Measurements from ENCODE around the gene MSMP. TPM values are rescaled to one million over a fixed set of nuclear protein-coding genes. Genes with fewer than 3 reads are reported as not detected.

Gene MSMP
- total RNA-seq, 4 donors from 2014 or later: not detected

GRCh38 chr9:35713578-35713977 is 40.5 kb downstream of the MSMP start:
- in situ Hi-C loops (cut with MboI; ENCODE audit: low pct_ligation_motif_present in 1 of 4, low pct_unique_long_range_greater_than_20kb in 1 of 4, low sequenced_read_pairs in 3 of 4) (no loop called here), intact Hi-C loops (cut with DNase I; ENCODE audit: low total_unique reads) (no loop called here)
- WGBS, 2 donors (ENCODE audit: low coverage in 1 of 2): 87 to 91% methylated on average over 3 of the region's 3 CpGs
- H3K4me3 ChIP-seq: no peak overlapping the region
- H3K9me3 ChIP-seq: no peaks in the 10 kb centered on the region
- no peaks in the 10 kb centered on the region for H3K4me1 ChIP-seq
- H3K27ac ChIP-seq: no peak overlapping the region
- H3K36me3 ChIP-seq: peaks cover 1 to 94% (median 46%) of the 10 kb centered on the region in 4 donors
- no peaks in the 10 kb centered on the region for H3K27me3 ChIP-seq
- no peak for TF ChIP-seq POLR2A (IDR thresholded peaks at IDR 0.05)
- no peak for TF ChIP-seq EP300 (IDR thresholded peaks at IDR 0.05; ENCODE audit: low read depth)
- TF ChIP-seq CTCF (IDR thresholded peaks at IDR 0.05): no peak
- no peak for TF ChIP-seq POLR2AphosphoS5 (IDR thresholded peaks at IDR 0.05)
- no peak for DNase-seq

- intact Hi-C loops (cut with DNase I; ENCODE audit: low total_unique reads): no loop called here
- no peak overlapping the region for H3K27ac ChIP-seq
- H3K4me3 ChIP-seq: no peak overlapping the region
- no peak for DNase-seq
- WGBS, 2 donors (ENCODE audit: low coverage in 1 of 2): 93% methylated on average over 11 of the region's 11 CpGs; no CpG with 5 or more reads in 1 of the 2 donors
- no peaks in the 10 kb centered on the region for H3K4me1 ChIP-seq
- no peaks in the 10 kb centered on the region for H3K27me3 ChIP-seq
- H3K9me3 ChIP-seq: no peaks in the 10 kb centered on the region
- TF ChIP-seq CTCF (IDR thresholded peaks at IDR 0.05) (no peak), EP300 (IDR thresholded peaks at IDR 0.05; ENCODE audit: low read depth) (no peak), POLR2AphosphoS5 (IDR thresholded peaks at IDR 0.05) (no peak), POLR2A (IDR thresholded peaks at IDR 0.05) (no peak)
- H3K36me3 ChIP-seq: peaks cover 1 to 96% (median 47%) of the 10 kb centered on the region in 4 donors
- in situ Hi-C loops (cut with MboI; ENCODE audit: low pct_ligation_motif_present in 1 of 4, low pct_unique_long_range_greater_than_20kb in 1 of 4, low sequenced_read_pairs in 3 of 4): no loop called here
These were observed 41.2 kb downstream of the MSMP start for GRCh38 chr9:35712762-35713400.

- intact Hi-C loops (cut with DNase I; ENCODE audit: low total_unique reads) (no loop called here), in situ Hi-C loops (cut with MboI; ENCODE audit: low pct_ligation_motif_present in 1 of 4, low pct_unique_long_range_greater_than_20kb in 1 of 4, low sequenced_read_pairs in 3 of 4) (no loop called here)
- Histone ChIP-seq H3K9me3 (no peaks in the 10 kb centered on the region), H3K4me1 (no peaks in the 10 kb centered on the region), H3K27ac (no peak overlapping the region), H3K27me3 (no peaks in the 10 kb centered on the region), H3K4me3 (no peak overlapping the region), H3K36me3 (peaks cover 1 to 96% (median 46%) of the 10 kb centered on the region in 4 donors)
- no peak for TF ChIP-seq POLR2AphosphoS5 (IDR thresholded peaks at IDR 0.05)
- no peak for TF ChIP-seq POLR2A (IDR thresholded peaks at IDR 0.05)
- TF ChIP-seq EP300 (IDR thresholded peaks at IDR 0.05; ENCODE audit: low read depth): no peak
- TF ChIP-seq CTCF (IDR thresholded peaks at IDR 0.05): no peak
- no peak for DNase-seq
- WGBS, 2 donors (ENCODE audit: low coverage in 1 of 2): 88% methylated on average over 6 to 21 of the region's 21 CpGs
These were observed 42.3 kb downstream of the MSMP start for GRCh38 chr9:35711501-35712428.

DNA sequence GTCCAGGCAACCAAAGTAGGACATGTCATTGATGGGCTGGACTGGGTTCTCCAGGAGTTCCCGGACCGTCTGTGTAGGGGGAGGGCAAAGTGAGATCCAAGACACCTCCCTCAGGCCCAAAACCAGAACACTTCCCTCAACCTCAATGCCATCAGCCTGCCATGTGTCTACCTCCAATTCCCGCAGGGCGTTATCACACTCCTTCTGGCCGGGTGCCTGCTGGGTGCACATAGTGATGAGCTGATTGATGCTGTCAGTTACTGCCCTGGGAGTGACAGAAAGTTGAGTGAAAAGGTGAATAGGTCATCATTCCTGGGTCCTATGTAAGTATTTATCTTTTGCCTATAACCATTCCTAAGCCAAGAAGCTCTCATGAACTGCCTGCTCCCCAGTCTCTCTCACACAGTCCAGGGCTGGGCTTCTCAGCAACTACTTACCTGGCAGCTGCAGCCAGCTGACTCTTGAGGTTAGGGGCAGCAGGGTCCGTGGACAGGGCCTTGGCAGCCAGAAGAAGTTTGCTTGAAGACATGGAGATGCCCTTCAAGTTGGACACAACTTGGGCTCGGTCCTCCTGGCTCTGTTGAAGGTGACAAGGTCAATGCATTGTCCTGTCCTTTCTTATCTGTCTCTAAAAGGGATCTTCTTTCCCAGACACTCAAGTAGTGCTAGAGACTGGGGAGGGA is 43.1 kb downstream of the MSMP start:
- intact Hi-C loops (cut with DNase I; ENCODE audit: low total_unique reads): no loop called here
- Histone ChIP-seq H3K36me3 (peaks cover 1 to 96% (median 44%) of the 10 kb centered on the region in 4 donors), H3K4me3 (no peak overlapping the region), H3K4me1 (no peaks in the 10 kb centered on the region), H3K9me3 (no peaks in the 10 kb centered on the region), H3K27me3 (no peaks in the 10 kb centered on the region), H3K27ac (no peak overlapping the region)
- TF ChIP-seq CTCF (IDR thresholded peaks at IDR 0.05) (no peak), POLR2AphosphoS5 (IDR thresholded peaks at IDR 0.05) (no peak), EP300 (IDR thresholded peaks at IDR 0.05; ENCODE audit: low read depth) (no peak), POLR2A (IDR thresholded peaks at IDR 0.05) (no peak)
- 88% methylated on average over 7 of the region's 7 CpGs; no CpG with 5 or more reads in 1 of the 2 donors for WGBS, 2 donors (ENCODE audit: low coverage in 1 of 2)
- DNase-seq: no peak
- in situ Hi-C loops (cut with MboI; ENCODE audit: low pct_ligation_motif_present in 1 of 4, low pct_unique_long_range_greater_than_20kb in 1 of 4, low sequenced_read_pairs in 3 of 4): no loop called here
